Measurements from ENCODE around the gene AP1S2.
"Not testable (repeated sequence)": the region's sequence is repeated elsewhere in the genome, so short reads cannot be mapped to it uniquely, and the experiment has no call there.

Gene AP1S2

DNA sequence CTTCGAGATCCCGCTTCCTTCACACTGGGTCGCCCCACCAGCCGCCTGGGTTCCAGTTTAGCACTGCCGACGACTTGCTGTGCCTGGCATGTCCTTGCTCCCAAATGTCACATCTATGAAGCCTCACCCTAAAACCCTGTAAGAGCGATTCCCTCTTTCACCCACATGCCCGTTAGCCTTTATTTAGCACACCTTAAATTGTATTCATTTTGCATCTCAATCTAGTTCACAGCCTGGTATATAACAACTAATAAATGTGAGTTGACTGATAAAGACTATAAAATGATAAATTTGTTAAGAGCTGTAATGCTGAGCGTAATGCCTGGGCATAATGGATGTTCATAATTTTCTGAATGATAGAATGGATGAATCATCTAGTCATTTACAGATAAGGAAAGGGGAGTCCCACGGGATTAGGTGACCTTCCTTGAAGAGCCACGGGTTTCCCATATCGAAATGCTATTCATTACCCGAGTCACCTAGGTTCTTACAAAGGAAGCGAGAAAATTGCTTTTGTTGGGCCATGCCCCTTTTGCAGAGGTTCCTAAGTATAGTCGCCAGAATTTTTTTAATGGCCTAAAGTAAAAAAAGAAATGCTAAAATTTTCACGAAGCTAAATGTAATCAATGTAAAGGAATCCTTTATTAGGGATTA, 1.1 kb upstream of the AP1S2 start:
- no peak for DNase-seq (ENCODE audit: low read depth)

DNA sequence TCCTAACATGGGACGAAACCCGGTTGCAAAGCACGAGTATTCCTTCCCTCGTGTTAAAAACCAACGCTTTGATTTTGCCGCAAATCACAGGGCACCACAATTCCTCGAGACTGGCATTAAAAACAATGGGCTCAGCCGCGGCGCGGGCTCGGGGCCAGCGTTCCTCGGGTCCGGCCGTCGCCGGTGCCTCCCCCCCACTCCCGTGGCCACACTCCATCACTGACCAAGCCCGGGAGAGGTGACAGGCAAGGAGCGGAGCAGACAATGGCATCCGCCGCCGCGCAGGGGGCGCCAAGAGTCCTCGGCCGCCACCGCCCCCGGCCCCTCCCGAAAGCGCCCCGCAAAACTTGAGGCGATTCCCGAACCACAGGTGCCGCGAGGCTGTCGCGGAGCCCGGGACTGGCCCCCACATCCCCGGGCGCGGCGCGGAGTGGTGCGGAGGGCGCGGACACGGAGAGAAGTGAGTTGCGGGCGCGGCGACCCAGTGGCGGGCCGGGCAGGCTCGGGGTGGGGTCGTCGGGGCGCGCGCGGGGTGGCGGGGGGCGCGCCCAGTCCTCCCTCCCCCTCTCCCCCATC, 445 bp downstream of the AP1S2 start:
- DNase-seq (ENCODE audit: low read depth), result peak; percentile 51

DNA sequence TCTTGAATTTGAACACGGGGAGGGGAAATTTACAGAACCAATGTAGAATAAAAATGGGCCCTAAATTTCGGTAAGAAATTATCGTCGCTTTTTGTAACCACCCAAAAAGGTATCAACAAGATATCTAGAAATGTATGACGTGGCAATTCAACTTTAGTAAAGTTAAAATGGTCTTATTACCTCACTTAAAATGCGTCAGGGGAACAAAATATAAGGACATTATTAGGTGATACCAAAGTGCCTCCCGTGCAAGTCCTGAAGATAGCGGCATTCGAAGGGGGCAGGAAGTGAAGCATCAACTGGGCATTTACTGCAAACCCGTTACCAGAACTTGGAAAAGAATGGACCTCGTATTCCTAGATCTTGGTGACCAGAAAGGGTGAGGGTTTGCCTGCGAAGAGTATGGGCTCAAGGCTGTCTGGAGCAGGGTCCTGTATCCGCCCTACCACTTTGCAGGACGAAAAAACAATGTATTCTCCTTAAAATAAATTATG, 980 bp downstream of the AP1S2 start:
- peak; percentile 51 for DNase-seq (ENCODE audit: low read depth)

DNA sequence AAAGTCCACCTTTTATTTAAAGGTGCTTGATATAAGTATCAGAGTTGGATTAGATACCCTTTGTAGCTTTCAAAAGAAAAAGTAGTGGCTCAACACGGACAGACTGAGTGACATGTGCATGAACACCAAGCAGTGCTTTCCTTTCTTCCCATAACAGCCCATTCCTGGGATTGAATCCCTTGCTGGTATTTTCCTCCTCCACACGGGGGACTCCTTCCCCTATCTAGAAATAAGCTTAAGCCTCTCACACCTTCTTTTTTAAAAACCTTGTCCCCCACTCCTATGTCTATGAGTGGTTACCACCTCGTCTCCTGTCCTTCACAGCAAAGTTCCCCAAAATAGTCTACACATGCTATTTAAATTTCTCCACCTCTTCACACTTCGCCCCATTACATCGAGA, 5.1 kb downstream of the AP1S2 start:
- peak; percentile 29 for DNase-seq (ENCODE audit: low read depth)

- DNase-seq (ENCODE audit: low read depth), result no peak
Observed at GRCh38 chrX:15848576-15848975, 6.0 kb downstream of the AP1S2 start.

GRCh38 chrX:15843960-15844359, 10.7 kb downstream of the AP1S2 start:
- no peak for DNase-seq (ENCODE audit: low read depth)

DNA sequence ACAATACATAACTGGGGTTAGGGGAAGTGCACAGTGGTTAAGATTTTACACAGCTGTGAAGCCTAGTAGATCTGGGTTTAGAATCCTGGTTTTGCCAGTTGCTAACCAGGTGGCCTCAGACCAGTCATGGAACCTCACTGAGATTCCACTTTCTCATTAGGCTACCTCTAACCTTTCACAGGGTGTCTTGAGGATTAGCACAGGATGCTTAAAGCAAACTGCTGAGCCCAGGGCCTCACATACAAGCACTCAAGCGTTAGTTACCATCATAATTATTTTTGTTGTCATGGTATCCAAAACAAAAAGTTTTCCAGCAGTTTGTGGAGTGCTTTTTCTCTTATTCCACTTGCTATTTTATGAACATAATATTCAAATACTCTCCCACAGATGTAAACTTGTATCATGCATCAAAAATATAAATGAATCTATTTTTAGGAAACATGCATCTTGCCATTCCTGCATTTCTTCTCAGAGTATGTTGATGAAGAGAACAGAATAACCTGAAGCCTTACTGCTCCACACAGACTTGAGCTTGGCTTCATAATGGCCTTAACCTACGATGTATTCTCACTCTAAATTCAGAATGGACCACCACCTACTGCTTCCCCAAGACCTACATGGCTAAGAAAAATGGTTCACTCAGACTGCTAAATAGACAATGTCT, 12.6 kb downstream of the AP1S2 start:
- no peak for DNase-seq (ENCODE audit: low read depth)

DNA sequence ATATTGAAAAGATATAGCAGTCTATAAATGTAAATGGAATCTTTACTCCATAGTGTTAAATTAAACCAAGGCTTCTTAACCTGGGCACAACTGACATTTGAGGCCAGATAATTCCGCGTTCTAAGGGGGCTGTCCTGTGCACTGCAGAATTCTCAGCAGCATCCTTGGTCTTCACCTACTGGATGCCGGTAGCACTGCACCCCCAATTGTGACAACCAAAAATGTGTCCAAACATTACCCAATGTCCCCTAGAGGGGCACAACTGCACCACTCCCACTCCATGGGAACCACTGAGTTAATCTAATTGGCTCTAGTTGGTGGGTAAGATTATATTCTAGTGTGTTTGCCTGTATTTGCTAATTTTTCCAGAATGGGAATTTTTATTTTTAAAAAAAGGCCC, 16.6 kb downstream of the AP1S2 start:
- DNase-seq (ENCODE audit: low read depth), result no peak

DNA sequence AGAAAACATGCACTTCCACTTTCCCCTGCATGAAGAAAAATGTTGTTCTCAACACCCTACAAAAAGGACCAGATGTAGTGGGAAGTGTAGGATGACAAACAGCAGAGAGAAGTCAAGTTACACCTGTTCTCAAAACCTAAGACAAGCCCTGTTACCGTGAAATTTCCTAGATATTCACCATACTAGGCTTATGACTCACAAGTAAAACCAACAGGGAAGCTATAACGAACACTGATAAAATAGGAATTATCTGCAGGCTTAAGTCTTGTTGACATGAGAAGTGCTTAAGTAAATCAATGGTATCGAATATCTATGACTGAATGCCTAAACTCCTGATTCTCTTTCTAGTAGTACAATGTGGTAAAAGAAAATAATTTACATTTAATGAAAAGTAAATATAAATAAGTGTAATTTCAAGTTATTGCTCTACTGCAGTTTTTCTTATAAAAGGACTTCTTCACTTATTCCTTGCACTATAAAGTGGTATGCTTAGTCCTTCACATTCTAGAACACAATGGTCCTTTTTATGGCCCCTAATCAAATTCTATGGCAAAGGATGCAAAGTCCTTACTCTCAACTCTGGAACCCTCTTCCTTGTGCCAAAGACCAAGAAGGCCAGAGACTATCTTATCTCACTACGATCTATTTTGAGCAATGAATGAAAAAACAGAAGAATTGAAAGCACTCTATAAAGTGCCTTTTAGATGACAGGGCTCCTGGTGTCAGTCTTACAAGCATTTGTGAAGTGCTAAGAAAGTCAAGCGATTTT, 19.6 kb downstream of the AP1S2 start:
- no peak for DNase-seq (ENCODE audit: low read depth)

DNA sequence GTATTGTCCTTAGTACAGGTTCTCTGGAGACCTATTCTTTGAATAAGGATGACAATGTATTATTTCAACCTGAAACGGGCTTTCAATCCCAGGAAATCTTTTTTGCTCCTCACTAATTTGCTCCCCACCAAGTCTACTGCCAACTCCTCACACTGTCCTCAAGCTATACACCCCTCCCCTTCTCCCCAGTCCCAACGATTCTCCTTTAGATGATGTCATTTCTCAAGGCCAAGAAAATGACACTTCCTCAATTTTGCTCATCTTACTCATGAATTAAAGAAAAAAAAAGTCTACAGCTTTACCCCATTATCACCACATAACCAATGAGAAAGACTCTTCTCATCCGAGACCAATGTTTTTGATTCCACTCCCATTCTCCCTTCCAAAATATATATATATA, 20.6 kb downstream of the AP1S2 start:
- DNase-seq (ENCODE audit: low read depth), result no peak

DNA sequence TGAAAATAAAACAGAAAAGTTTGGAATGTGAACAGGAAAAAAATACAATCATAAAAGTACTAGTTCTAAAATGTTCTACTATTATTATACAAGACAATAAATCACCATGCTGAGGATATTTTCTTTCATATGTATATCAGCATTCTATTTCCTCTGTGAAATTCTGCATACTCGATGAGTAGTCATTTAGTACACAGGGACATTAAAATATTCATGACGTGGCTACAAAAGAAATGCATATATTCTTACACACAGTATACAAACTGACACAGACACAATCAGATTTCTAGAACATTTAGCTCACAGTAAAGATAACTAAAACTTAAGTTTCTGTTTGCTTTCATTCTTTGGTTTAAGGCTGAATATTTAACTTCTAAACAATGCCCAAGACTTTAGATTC, 23.3 kb downstream of the AP1S2 start:
- not testable (repeated sequence) for DNase-seq (ENCODE audit: low read depth)

DNA sequence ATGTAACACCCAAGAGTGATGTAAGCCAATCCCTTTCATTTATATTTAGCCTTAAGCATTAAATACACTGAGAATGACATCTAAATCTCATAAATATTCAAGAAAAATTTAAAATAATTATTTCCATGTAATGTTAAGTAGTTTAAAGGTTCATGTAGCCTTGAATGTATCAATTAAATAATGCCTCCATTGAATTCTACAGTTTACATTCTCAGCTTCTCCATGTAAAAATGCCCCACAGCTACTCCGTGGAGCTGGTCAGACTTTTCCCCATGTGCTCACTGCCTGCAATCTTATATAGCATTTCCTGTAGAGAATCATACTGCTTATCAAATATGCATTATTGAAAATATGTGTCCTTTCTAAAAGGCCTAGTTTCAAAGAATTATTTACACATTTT, 25.4 kb downstream of the AP1S2 start:
- no peak for DNase-seq (ENCODE audit: low read depth)

DNA sequence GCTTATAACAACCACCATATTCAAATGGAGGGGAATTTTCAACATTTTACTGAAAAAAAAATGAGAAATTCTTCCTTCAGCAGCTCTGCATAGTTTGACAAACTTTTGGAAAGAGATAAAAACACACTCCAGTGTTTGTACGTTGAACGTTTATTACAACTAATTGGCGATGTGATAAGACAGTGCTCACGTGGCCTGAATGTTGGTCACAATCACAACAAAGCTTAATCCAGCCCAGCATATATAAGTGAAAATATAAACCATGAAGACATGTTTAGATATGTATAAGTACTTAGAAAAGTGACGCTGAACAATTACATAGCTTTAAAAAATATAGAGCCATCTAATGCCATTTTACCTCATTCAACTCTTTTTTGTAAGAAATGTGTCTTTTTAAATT, 28.7 kb downstream of the AP1S2 start:
- no peak for DNase-seq (ENCODE audit: low read depth)

GRCh38 chrX:15822922-15823321, 31.7 kb downstream of the AP1S2 start:
- DNase-seq (ENCODE audit: low read depth), result no peak

DNA sequence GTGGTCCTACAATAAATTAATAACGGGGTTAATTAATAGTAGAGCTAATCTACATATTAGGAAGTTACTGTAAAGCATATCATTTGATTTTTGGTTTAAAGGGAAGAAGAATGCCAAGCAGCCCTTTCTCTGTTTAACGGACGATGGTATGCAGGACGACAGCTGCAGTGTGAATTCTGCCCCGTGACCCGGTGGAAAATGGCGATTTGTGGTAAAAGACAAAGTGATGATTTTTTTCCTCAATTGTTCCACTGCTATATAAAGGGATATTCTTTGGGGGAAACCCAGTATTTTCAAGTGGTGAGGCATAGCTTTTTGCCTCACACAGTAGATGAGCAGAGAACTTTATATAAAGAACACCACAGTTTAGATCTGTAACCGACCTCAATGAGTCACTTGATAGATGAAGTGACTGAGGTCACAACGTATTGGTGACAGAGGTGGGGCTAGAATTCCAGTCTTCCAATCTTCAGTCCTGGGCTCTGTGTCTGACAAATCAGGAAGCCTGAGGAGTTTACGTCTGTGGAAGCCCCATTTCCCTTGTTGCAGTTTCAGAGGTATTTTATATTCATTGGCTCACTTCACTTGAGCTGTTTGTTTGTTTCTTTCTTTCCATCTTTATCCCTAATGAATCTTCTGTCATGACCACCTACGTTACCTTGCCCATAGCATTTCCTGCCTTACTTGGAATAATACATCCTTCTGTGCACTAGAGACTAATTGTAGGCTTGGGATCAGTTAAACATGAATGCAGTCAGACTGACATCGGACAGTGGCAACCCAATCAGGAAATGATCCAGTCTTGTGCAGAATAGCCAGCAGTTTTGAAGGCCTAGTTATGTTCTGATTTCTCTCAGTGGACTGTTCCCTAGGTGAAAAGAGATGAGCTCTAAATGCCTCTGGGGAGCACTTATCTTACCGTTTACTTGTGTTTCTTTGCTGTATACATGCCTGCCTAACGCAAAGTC, 34.2 kb downstream of the AP1S2 start:
- peak; percentile 10 for DNase-seq (ENCODE audit: low read depth)

- DNase-seq (ENCODE audit: low read depth), result no peak
Observed at GRCh38 chrX:15816886-15817285, 37.7 kb downstream of the AP1S2 start.

DNA sequence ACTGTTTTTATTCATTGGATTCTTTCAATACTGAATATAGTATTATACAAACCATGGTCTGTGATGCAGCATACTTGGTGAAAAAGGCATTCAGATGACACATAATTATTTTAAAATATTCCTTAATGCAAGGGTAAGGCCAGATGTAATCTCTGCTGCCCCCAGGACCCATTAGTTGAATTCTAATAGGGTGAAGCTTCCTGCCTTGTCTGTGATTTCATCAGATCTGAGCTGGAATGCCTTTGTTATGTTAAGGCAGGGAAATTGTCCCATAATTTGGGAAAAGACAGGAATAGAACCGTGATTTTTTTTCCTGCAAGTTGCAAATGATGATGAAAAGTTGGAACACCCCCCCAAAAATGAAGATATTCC, 38.2 kb downstream of the AP1S2 start:
- no peak for DNase-seq (ENCODE audit: low read depth)

DNA sequence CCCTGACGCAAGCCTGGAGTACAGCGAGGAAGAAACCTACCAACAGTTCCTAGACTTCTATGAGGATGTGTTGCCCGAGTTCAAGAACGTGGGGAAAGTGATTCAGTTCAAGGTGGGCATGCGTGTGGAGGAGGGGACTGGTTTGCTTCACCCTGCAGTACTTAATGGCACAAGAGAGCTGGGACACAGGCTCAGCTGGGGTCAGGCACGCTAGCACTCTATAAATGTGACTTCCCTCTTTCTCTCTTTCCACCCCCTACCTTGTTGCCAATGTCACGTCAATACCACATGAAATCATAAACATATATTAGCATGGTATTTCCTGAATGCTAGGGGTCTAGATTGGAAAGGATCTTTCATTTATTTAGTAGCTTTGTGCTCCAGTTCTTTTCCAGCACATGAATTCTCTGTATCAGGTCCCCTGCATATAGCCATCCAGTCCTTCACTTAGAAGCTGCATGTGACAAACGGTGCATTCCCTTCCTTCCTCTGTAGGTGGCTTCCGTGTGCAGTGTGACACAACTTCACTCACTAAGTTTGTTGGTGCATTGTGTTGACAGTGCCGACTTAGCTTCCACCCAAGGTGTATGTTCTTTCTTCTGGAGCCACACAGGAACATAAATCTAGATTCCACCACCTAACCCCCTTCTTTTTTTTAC, 38.7 kb downstream of the AP1S2 start:
- DNase-seq (ENCODE audit: low read depth), result peak; percentile 17

- no peak for DNase-seq (ENCODE audit: low read depth)
Observed at GRCh38 chrX:15814771-15815365, 39.7 kb downstream of the AP1S2 start.

DNA sequence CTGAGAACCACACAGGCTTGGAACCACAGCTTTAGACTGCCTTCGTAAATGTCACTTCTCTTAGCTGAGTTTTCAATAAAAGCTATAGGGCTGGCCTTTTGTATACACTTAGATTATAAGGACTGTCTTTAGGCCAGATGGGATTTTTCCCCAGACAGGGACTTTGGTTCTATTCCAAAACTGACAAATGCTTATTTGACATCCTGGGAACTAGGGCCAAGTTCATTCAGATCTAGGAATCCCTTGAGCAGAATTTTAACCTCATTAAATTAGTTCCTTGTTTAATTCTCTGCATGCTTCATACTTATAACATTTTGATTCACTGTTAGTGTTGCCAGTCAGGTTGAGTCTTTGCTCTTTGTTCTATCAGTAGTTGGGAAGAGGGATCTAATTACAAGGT, 41.2 kb downstream of the AP1S2 start:
- DNase-seq (ENCODE audit: low read depth), result no peak

Measured in ELR (cell line).